Motor neuron (in vitro differentiated cells): ENCODE measurements around the gene ZNF469. TPM values are rescaled to one million over a fixed set of nuclear protein-coding genes. Genes with fewer than 3 reads are reported as not detected.
"Not testable (repeated sequence)": the region's sequence is repeated elsewhere in the genome, so short reads cannot be mapped to it uniquely, and the experiment has no call there.

ENCODE experiments used
- ATAC-seq, 8 experiments: fragments of 200-7000 bp; cut with Tn5 transposase; replicated peaks in 6 of 8; 2 replicates each; pipeline ENCODE4 v1.8.0; 2021; ENCODE audit warnings: mild to moderate bottlenecking in 8 of 8, moderate library complexity in 8 of 8
- H3K27ac ChIP-seq, 2 donors: fragments of 250-450 bp; sonication (Bioruptor Pico); 2 replicates each; pipeline ENCODE4 v1.9.0; 2021; ENCODE audit warnings: antibody characterized with exemption in 2 of 2, mild to moderate bottlenecking in 2 of 2, moderate library complexity in 1 of 2
- H3K4me1 ChIP-seq, 2 donors: fragments of 250-450 bp; sonication (Bioruptor Pico); replicated peaks in 1 of 2; 2 replicates each; pipeline ENCODE4 v1.6.1; 2021; ENCODE audit warnings: antibody characterized with exemption in 2 of 2, mild to moderate bottlenecking in 2 of 2, moderate library complexity in 1 of 2
- H3K4me3 ChIP-seq, 5 donors: fragments of 250-450 bp; sonication (Bioruptor Pico); 2 replicates each; pipeline ENCODE4 v1.9.0; 2021; ENCODE audit warnings: antibody characterized with exemption in 5 of 5, mild to moderate bottlenecking in 5 of 5, moderate library complexity in 4 of 5
- WGBS, 10 experiments: fragments of 450-650 bp; shearing (Covaris generic); methylation state at CpG; one replicate each; pipeline ENCODE4 v1.0.0; 2022; 5-methylcytosine and 5-hydroxymethylcytosine counted together
- in situ Hi-C, 9 experiments: fragments of 400-800 bp; cut with MboI; loops; one replicate each; pipeline ENCODE4 v1.15.0; 2021; ENCODE audit warnings: low sequenced_read_pairs in 9 of 9, low pct_unique_long_range_greater_than_20kb in 2 of 9; ENCODE audit not compliant: unreplicated experiment in 9 of 9
- total RNA-seq, 8 experiments: library from RNA; unstranded; fragments of 300-600 nt; gene quantifications; 2 replicates each; pipeline versions ENCODE4 v1.2.3 to v1.2.4, GENCODE V29; 2022

The ZNF469 gene
- total RNA-seq, 8 experiments from 2014 or later: 0.13 to 1.0 (median 0.34) TPM

- H3K4me1 ChIP-seq, H3K27ac ChIP-seq, H3K4me3 ChIP-seq, ATAC-seq: not testable (repeated sequence)
- in situ Hi-C loops: loop anchor here in 1 of 9 experiments (25.0 kb wide), 1 partner anchor 223 kb away; no protein-coding TSS in a partner anchor
- 60 to 100% (median 92%) methylated on average over 1 to 11 of the region's 28 CpGs; no CpG with 5 or more reads in 2 of the 10 experiments for WGBS, 10 experiments
These were observed 27.7 kb downstream of the ZNF469 start for GRCh38 chr16:88410297-88410968.

GRCh38 chr16:88411951-88412576 lies 29.3 kb downstream of the ZNF469 start:
- Histone ChIP-seq H3K27ac (no peak overlapping the region), H3K4me3 (no peak overlapping the region), H3K4me1 (peaks cover 2 to 5% of the 10 kb centered on the region in 2 donors)
- no peak for ATAC-seq
- in situ Hi-C loops: loop anchor here in 1 of 9 experiments (25.0 kb wide), 1 partner anchor 225 kb away; no protein-coding TSS in a partner anchor
- 83 to 86% methylated on average over 2 to 4 of the region's 18 CpGs; no CpG with 5 or more reads in 8 of the 10 experiments for WGBS, 10 experiments

GRCh38 chr16:88412766-88413165 lies 30.0 kb downstream of the ZNF469 start:
- no peak overlapping the region for H3K27ac ChIP-seq
- H3K4me3 ChIP-seq: no peak overlapping the region
- no peak for ATAC-seq
- peaks cover 2 to 5% of the 10 kb centered on the region in 2 donors for H3K4me1 ChIP-seq
- in situ Hi-C loops: loop anchor here in 1 of 9 experiments (25.0 kb wide), 1 partner anchor 225 kb away; no protein-coding TSS in a partner anchor
- WGBS, 10 experiments: 55 to 100% (median 80%) methylated on average over 1 to 12 of the region's 16 CpGs; no CpG with 5 or more reads in 4 of the 10 experiments

GRCh38 chr16:88413231-88413630 lies 30.5 kb downstream of the ZNF469 start:
- ATAC-seq: peak in 3 of 8 experiments; percentile 5 to 47 (median 37)
- in situ Hi-C loops: loop anchor here in 1 of 9 experiments (25.0 kb wide), 1 partner anchor 226 kb away; no protein-coding TSS in a partner anchor
- H3K4me1 ChIP-seq: peaks cover 2 to 5% of the 10 kb centered on the region in 2 donors
- H3K4me3 ChIP-seq: no peak overlapping the region
- WGBS, 10 experiments: 40 to 90% (median 81%) methylated on average over 1 to 4 of the region's 12 CpGs; no CpG with 5 or more reads in 7 of the 10 experiments
- no peak overlapping the region for H3K27ac ChIP-seq

GRCh38 chr16:88413631-88414030 lies 30.9 kb downstream of the ZNF469 start:
- peaks cover 2 to 5% of the 10 kb centered on the region in 2 donors for H3K4me1 ChIP-seq
- H3K4me3 ChIP-seq: no peak overlapping the region
- in situ Hi-C loops: loop anchor here in 1 of 9 experiments (25.0 kb wide), 1 partner anchor 226 kb away; no protein-coding TSS in a partner anchor
- ATAC-seq: no peak
- 80 to 100% (median 92%) methylated on average over 1 to 5 of the region's 12 CpGs; no CpG with 5 or more reads in 6 of the 10 experiments for WGBS, 10 experiments
- no peak overlapping the region for H3K27ac ChIP-seq

GRCh38 chr16:88414521-88415380 lies 32.0 kb downstream of the ZNF469 start:
- in situ Hi-C loops: loop anchor here in 1 of 9 experiments (25.0 kb wide), 1 partner anchor 227 kb away; no protein-coding TSS in a partner anchor
- Histone ChIP-seq H3K4me1 (peaks cover 2 to 5% of the 10 kb centered on the region in 2 donors), H3K4me3 (no peak overlapping the region), H3K27ac (no peak overlapping the region)
- peak in 1 of 8 experiments; percentile 7 for ATAC-seq
- 60 to 100% (median 96%) methylated on average over 1 to 4 of the region's 34 CpGs; no CpG with 5 or more reads in 7 of the 10 experiments for WGBS, 10 experiments

- no peak overlapping the region for H3K27ac ChIP-seq
- no peak overlapping the region for H3K4me3 ChIP-seq
- in situ Hi-C loops: loop anchor here in 1 of 9 experiments (25.0 kb wide), 1 partner anchor 228 kb away; no protein-coding TSS in a partner anchor
- ATAC-seq: no peak
- H3K4me1 ChIP-seq: peaks cover 2 to 5% of the 10 kb centered on the region in 2 donors
- 0 to 80% methylated on average over 1 of the region's 5 CpGs; no CpG with 5 or more reads in 8 of the 10 experiments for WGBS, 10 experiments
These were observed 32.6 kb downstream of the ZNF469 start for GRCh38 chr16:88415381-88415705.

GRCh38 chr16:88415713-88416323 lies 33.1 kb downstream of the ZNF469 start:
- Histone ChIP-seq H3K4me3 (no peak overlapping the region), H3K4me1 (peaks cover 2 to 5% of the 10 kb centered on the region in 2 donors), H3K27ac (no peak overlapping the region)
- ATAC-seq: peak in 5 of 8 experiments; percentile 9 to 58 (median 53)
- in situ Hi-C loops: loop anchor here in 1 of 9 experiments (25.0 kb wide), 1 partner anchor 229 kb away; no protein-coding TSS in a partner anchor
- 25 to 80% (median 55%) methylated on average over 2 to 8 of the region's 29 CpGs; no CpG with 5 or more reads in 5 of the 10 experiments for WGBS, 10 experiments

- no peak for ATAC-seq
- Histone ChIP-seq H3K4me3 (no peak overlapping the region), H3K4me1 (peaks cover 2 to 5% of the 10 kb centered on the region in 2 donors), H3K27ac (no peak overlapping the region)
- WGBS, 10 experiments: 80 to 100% (median 96%) methylated on average over 1 to 2 of the region's 17 CpGs; no CpG with 5 or more reads in 6 of the 10 experiments
- in situ Hi-C loops: loop anchor here in 1 of 9 experiments (25.0 kb wide), 1 partner anchor 229 kb away; no protein-coding TSS in a partner anchor
These were observed 33.9 kb downstream of the ZNF469 start for GRCh38 chr16:88416686-88417085.

- H3K4me3 ChIP-seq: no peak overlapping the region
- WGBS, 10 experiments: 65 to 100% (median 100%) methylated on average over 1 to 8 of the region's 17 CpGs; no CpG with 5 or more reads in 6 of the 10 experiments
- in situ Hi-C loops: loop anchor here in 1 of 9 experiments (25.0 kb wide), 1 partner anchor 231 kb away; no protein-coding TSS in a partner anchor
- ATAC-seq: no peak
- peaks cover 2 to 5% of the 10 kb centered on the region in 2 donors for H3K4me1 ChIP-seq
- H3K27ac ChIP-seq: no peak overlapping the region
These were observed 35.1 kb downstream of the ZNF469 start for GRCh38 chr16:88417684-88418476.

- H3K27ac ChIP-seq: no peak overlapping the region
- in situ Hi-C loops: loop anchor here in 1 of 9 experiments (25.0 kb wide), 1 partner anchor 232 kb away; no protein-coding TSS in a partner anchor
- 20 to 100% (median 73%) methylated on average over 1 to 5 of the region's 18 CpGs; no CpG with 5 or more reads in 5 of the 10 experiments for WGBS, 10 experiments
- H3K4me1 ChIP-seq: peaks cover 4 to 9% of the 10 kb centered on the region in 2 donors
- ATAC-seq: no peak
- no peak overlapping the region for H3K4me3 ChIP-seq
These were observed 36.1 kb downstream of the ZNF469 start for GRCh38 chr16:88418869-88419268.
